ENCODE results near the gene VN1R4.

- TF ChIP-seq, protein P1, sequence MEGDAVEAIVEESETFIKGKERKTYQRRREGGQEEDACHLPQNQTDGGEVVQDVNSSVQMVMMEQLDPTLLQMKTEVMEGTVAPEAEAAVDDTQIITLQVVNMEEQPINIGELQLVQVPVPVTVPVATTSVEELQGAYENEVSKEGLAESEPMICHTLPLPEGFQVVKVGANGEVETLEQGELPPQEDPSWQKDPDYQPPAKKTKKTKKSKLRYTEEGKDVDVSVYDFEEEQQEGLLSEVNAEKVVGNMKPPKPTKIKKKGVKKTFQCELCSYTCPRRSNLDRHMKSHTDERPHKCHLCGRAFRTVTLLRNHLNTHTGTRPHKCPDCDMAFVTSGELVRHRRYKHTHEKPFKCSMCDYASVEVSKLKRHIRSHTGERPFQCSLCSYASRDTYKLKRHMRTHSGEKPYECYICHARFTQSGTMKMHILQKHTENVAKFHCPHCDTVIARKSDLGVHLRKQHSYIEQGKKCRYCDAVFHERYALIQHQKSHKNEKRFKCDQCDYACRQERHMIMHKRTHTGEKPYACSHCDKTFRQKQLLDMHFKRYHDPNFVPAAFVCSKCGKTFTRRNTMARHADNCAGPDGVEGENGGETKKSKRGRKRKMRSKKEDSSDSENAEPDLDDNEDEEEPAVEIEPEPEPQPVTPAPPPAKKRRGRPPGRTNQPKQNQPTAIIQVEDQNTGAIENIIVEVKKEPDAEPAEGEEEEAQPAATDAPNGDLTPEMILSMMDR (IDR thresholded peaks at IDR 0.05): no peak
- no peak for TF ChIP-seq POLR2A (IDR thresholded peaks at IDR 0.05)
These were observed 42.9 kb downstream of the VN1R4 start for GRCh38 chr19:53224606-53225005.
